ENCODE measurements around the gene SEMA4F. TPM values are rescaled to one million over a fixed set of nuclear protein-coding genes. Genes with fewer than 3 reads are reported as not detected.

Gene SEMA4F
- polyA plus RNA-seq, 1 donor (not counting 4 experiments of a cell fraction or from before 2014, with no cell fraction given): 8.0 TPM

GRCh38 chr2:74702001-74702715, 48.1 kb downstream of the SEMA4F start:
- H3K9me3 ChIP-seq (ENCODE audit: control insufficient read depth, low read depth, low read length): no peaks in the 10 kb centered on the region
- H3K9ac ChIP-seq (ENCODE audit: control insufficient read depth, extremely low read depth, insufficient read depth, low read length): no peak overlapping the region
- dilution Hi-C loops (cut with MboI; ENCODE audit: extremely low pct_ligation_motif_present, low sequenced_read_pairs): no loop called here
- DNase-seq (ENCODE audit: low read depth, low spot score): no peak
- H2AFZ ChIP-seq (ENCODE audit: control insufficient read depth, low read length): no peak overlapping the region
- H3K36me3 ChIP-seq (ENCODE audit: control insufficient read depth in 2 of 2, extremely low read depth in 1 of 2, insufficient read depth in 2 of 2, low read length in 2 of 2): no peaks in the 10 kb centered on the region
- no peak for FAIRE-seq
- H3K4me3 ChIP-seq (ENCODE audit: control insufficient read depth in 2 of 3, extremely low read depth in 1 of 3, insufficient read depth in 2 of 3, low read depth in 1 of 3, low read length in 3 of 3): no peak overlapping the region
- no peak overlapping the region for H3K27ac ChIP-seq (ENCODE audit: control insufficient read depth, insufficient read depth, low read length)
- no peaks in the 10 kb centered on the region for H3K27me3 ChIP-seq (ENCODE audit: control insufficient read depth, extremely low read depth, insufficient read depth, low read length)
- no peaks in the 10 kb centered on the region for H3K9me1 ChIP-seq (ENCODE audit: control insufficient read depth, extremely low read depth, insufficient read depth, low read length)
- H4K20me1 ChIP-seq (ENCODE audit: control insufficient read depth, extremely low read depth, insufficient read depth, low read length): no peaks in the 10 kb centered on the region
- no peak for TF ChIP-seq EZH2 (IDR thresholded peaks at IDR 0.05; ENCODE audit: low read length)
- TF ChIP-seq CTCF (optimal IDR thresholded peaks at IDR 0.05 in 1 of 3, IDR thresholded peaks at IDR 0.05 in 1 of 3, conservative IDR thresholded peaks at IDR 0.05 in 1 of 3; ENCODE audit: extremely low read depth in 1 of 3, insufficient read depth in 2 of 3, low read length in 3 of 3): no peak
- peaks cover 4% of the 10 kb centered on the region for H3K4me1 ChIP-seq (ENCODE audit: control insufficient read depth, extremely low read depth, insufficient read depth, low read length)
- no peak overlapping the region for H3K4me2 ChIP-seq (ENCODE audit: control insufficient read depth, extremely low read depth, insufficient read depth, low read depth, low read length)
- no peaks in the 10 kb centered on the region for H3K79me2 ChIP-seq (ENCODE audit: control insufficient read depth, insufficient read depth, low read length)

GRCh38 chr2:74703373-74703772, 49.3 kb downstream of the SEMA4F start:
- no peak overlapping the region for H2AFZ ChIP-seq (ENCODE audit: control insufficient read depth, low read length)
- H3K4me2 ChIP-seq (ENCODE audit: control insufficient read depth, extremely low read depth, insufficient read depth, low read depth, low read length): no peak overlapping the region
- FAIRE-seq (no peak), DNase-seq (ENCODE audit: low read depth, low spot score) (no peak)
- no peaks in the 10 kb centered on the region for H3K27me3 ChIP-seq (ENCODE audit: control insufficient read depth, extremely low read depth, insufficient read depth, low read length)
- no peak overlapping the region for H3K9ac ChIP-seq (ENCODE audit: control insufficient read depth, extremely low read depth, insufficient read depth, low read length)
- no peaks in the 10 kb centered on the region for H3K9me3 ChIP-seq (ENCODE audit: control insufficient read depth, low read depth, low read length)
- TF ChIP-seq CTCF (optimal IDR thresholded peaks at IDR 0.05 in 1 of 3, IDR thresholded peaks at IDR 0.05 in 1 of 3, conservative IDR thresholded peaks at IDR 0.05 in 1 of 3; ENCODE audit: extremely low read depth in 1 of 3, insufficient read depth in 2 of 3, low read length in 3 of 3) (no peak), EZH2 (IDR thresholded peaks at IDR 0.05; ENCODE audit: low read length) (no peak)
- no peak overlapping the region for H3K27ac ChIP-seq (ENCODE audit: control insufficient read depth, insufficient read depth, low read length)
- H3K9me1 ChIP-seq (ENCODE audit: control insufficient read depth, extremely low read depth, insufficient read depth, low read length): no peaks in the 10 kb centered on the region
- no peaks in the 10 kb centered on the region for H3K79me2 ChIP-seq (ENCODE audit: control insufficient read depth, insufficient read depth, low read length)
- no peaks in the 10 kb centered on the region for H3K36me3 ChIP-seq (ENCODE audit: control insufficient read depth in 2 of 2, extremely low read depth in 1 of 2, insufficient read depth in 2 of 2, low read length in 2 of 2)
- H3K4me3 ChIP-seq (ENCODE audit: control insufficient read depth in 2 of 3, extremely low read depth in 1 of 3, insufficient read depth in 2 of 3, low read depth in 1 of 3, low read length in 3 of 3): no peak overlapping the region
- dilution Hi-C loops (cut with MboI; ENCODE audit: extremely low pct_ligation_motif_present, low sequenced_read_pairs): no loop called here
- H3K4me1 ChIP-seq (ENCODE audit: control insufficient read depth, extremely low read depth, insufficient read depth, low read length): peaks cover 4% of the 10 kb centered on the region
- H4K20me1 ChIP-seq (ENCODE audit: control insufficient read depth, extremely low read depth, insufficient read depth, low read length): no peaks in the 10 kb centered on the region

Measured in keratinocyte (primary cell).